GM12891 (cell line): Measurements from ENCODE around the gene CALM1.

Source experiments
- DNase-seq: peaks from one replicate; pipeline ENCODE4 v3.0.0; 2011; ENCODE audit warnings: low spot score; ENCODE audit not compliant: insufficient read length
- FAIRE-seq: peaks from 2 replicates; lab custom pipeline; 2011; peaks lifted over from hg19 to GRCh38; lab: Jason Lieb, UNC
- PAX5 ChIP-seq: IDR thresholded peaks from 2 replicates; pipeline ENCODE4 v1.6.1; 2011; ENCODE audit warnings: low read length, moderate library complexity, mild to moderate bottlenecking; ENCODE audit not compliant: insufficient read depth, severe bottlenecking
- POLR2A ChIP-seq: IDR thresholded peaks from 2 replicates; pipeline ENCODE4 v1.6.1; 2011; ENCODE audit warnings: low read depth, low read length, control low read depth
- POLR2AphosphoS5 ChIP-seq: IDR thresholded peaks from 2 replicates; pipeline ENCODE4 v1.6.1; 2011; ENCODE audit warnings: low read depth, low read length, control low read depth
- POU2F2 ChIP-seq: IDR thresholded peaks from 2 replicates; pipeline ENCODE4 v1.6.1; 2011; ENCODE audit warnings: low read depth, mild to moderate bottlenecking, control low read depth, low read length, moderate library complexity
- SPI1 ChIP-seq: IDR thresholded peaks from 2 replicates; pipeline ENCODE4 v1.6.1; 2011; ENCODE audit warnings: low read depth, low read length, control low read depth
- TAF1 ChIP-seq: IDR thresholded peaks from 2 replicates; pipeline ENCODE4 v1.6.1; 2011; ENCODE audit warnings: low read depth, low read length, control low read depth

Gene CALM1

GRCh38 chr14:90449411-90449810, 52.6 kb downstream of the CALM1 start:
- no peak for DNase-seq
- no peak for FAIRE-seq
- TF ChIP-seq POLR2AphosphoS5 = no peak
- TF ChIP-seq TAF1 = no peak
- TF ChIP-seq POU2F2 = no peak
- no peak for TF ChIP-seq SPI1
- no peak for TF ChIP-seq POLR2A
- no peak for TF ChIP-seq PAX5

GRCh38 chr14:90450151-90450550, 53.3 kb downstream of the CALM1 start:
- DNase-seq (no peak), FAIRE-seq (no peak)
- TF ChIP-seq SPI1 (no peak), TAF1 (no peak), PAX5 (no peak), POU2F2 (no peak), POLR2A (no peak), POLR2AphosphoS5 (no peak)

DNA sequence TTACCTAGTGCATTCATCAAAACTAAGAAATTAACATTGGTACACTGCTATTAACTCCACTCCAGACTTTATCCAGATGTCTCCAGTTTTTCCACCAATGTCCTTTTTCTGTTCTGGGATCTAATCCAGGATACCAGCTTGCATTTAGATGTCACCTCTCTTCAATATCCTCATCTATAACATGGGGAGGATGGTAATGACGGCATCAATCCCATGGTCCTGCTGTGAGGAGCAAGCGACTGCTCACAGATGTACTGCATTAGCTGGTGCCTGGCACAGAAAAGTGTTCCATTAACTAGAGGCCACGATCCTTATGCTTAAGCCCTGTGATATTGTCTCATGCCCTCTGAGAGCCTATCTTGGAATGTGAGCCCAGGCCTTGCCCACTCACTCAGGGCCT, 53.8 kb downstream of the CALM1 start:
- DNase-seq = no peak
- FAIRE-seq = no peak
- TF ChIP-seq PAX5 (no peak), SPI1 (no peak), TAF1 (no peak), POLR2A (no peak), POLR2AphosphoS5 (no peak), POU2F2 (no peak)

- FAIRE-seq = no peak
- no peak for DNase-seq
- no peak for TF ChIP-seq SPI1
- TF ChIP-seq POU2F2 = no peak
- TF ChIP-seq PAX5 = no peak
These were observed 54.6 kb downstream of the CALM1 start for GRCh38 chr14:90451443-90451842.

GRCh38 chr14:90451961-90452360, 55.1 kb downstream of the CALM1 start:
- FAIRE-seq = no peak
- TF ChIP-seq PAX5 (no peak), POLR2A (no peak), POLR2AphosphoS5 (no peak), TAF1 (no peak), POU2F2 (no peak), SPI1 (no peak)
- no peak for DNase-seq

- TF ChIP-seq POU2F2 (no peak), POLR2A (no peak), POLR2AphosphoS5 (no peak), SPI1 (no peak)
- no peak for DNase-seq
- no peak for FAIRE-seq
These were observed 55.5 kb downstream of the CALM1 start for GRCh38 chr14:90452366-90452765.

DNA sequence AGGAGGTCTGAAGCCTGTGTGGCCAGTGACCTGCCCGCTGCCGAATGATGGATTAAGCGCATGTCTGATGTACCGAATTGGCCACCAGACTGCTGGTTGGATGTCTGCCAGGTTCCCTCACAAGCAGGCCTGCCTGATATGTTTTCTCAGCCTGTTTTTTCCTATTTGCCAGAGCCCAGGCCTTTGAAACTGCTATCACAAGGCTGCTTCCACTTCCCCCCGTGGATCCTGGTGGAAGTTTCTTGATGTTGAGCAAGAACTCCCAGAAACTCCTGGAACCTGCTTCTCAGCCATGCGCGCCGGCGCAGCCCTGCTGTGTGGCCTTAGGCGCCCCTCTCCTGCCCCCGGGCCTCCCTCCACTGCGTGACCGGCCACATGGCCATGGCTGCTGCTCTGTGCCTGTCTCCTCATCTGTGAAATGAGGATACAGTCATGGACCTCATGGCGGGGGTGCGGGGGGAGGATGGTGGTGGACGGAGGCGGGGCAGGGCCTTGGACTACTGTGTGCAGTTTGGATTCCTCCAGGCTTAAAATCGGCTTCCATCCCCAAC, 56.6 kb downstream of the CALM1 start:
- TF ChIP-seq POLR2AphosphoS5 = no peak
- TF ChIP-seq TAF1 = no peak
- no peak for TF ChIP-seq PAX5
- no peak for TF ChIP-seq SPI1
- TF ChIP-seq POU2F2 = no peak
- TF ChIP-seq POLR2A = no peak
- DNase-seq (no peak), FAIRE-seq (no peak)

DNA sequence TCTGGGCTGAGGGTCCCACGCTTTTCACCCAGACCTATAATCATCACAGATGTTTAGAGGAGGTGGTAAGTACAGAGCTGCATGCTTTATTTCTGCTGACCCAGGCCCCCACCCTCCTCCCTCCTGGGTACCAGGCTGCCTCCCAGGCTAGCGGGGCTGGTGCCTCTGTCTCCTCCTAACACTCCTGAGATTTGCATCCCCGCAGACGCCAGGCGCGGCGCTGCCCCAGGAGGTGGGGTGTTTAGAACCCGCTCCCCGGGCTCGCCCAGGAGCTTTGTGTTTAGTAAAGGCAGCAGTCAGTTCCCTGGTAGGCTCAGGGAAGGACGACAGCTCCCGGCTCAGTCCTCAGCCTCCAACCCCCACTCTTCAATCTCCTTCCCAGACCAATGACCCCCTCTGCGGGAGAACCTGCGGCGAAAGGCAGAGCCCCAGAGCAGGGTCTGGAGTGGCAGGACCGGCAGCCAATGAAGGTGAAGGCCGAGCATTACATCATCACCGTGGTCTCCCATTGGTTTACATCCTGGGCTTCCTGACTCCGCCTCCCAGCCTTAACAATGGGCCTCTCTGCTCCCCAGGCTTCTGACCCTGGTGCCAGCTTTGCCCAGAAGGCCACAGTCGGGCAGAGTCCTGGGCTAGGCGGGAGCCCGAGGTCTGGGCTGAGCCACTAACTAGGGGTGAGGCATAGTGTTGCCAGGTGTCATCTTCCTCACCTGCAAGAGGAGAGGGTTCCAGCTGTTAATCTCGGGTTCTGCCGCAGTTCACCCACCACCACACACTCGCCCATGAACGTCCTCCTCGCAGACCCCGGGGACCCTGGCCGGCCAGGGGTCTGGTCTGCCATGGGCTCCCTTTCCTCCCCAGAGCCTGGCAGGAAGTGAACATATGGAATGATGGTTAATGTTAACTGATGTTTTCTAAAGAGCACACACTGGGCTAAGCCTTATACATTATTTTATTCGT, 57.5 kb downstream of the CALM1 start:
- no peak for TF ChIP-seq POU2F2
- no peak for TF ChIP-seq POLR2AphosphoS5
- no peak for TF ChIP-seq PAX5
- DNase-seq (no peak), FAIRE-seq (no peak)

DNA sequence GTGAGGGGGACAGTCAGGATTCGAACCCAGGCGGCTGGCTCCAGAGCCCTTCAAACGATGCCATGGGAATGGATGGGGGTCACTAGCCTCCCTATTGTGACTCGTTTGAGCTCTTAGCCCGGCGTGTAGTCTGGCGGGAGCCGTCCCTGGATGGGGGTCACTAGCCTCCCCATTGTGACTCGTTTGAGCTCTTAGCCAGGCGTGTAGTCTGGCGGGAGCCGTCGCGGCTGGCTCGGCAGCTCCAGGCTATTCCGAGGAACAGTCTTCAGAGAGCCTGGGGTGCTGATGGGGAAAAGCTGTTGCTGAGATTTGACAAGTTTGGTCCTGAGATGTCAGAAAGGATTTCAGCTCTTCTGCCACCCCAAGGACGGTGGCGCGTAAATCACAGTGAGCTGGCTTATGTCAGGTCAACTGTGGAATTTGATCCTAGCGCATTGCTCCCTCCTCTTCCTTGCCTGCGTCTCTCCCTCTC, 58.3 kb downstream of the CALM1 start:
- no peak for TF ChIP-seq SPI1
- no peak for TF ChIP-seq PAX5
- TF ChIP-seq POLR2A = no peak
- TF ChIP-seq POLR2AphosphoS5 = no peak
- no peak for TF ChIP-seq TAF1
- no peak for TF ChIP-seq POU2F2
- DNase-seq (no peak), FAIRE-seq (no peak)

DNA sequence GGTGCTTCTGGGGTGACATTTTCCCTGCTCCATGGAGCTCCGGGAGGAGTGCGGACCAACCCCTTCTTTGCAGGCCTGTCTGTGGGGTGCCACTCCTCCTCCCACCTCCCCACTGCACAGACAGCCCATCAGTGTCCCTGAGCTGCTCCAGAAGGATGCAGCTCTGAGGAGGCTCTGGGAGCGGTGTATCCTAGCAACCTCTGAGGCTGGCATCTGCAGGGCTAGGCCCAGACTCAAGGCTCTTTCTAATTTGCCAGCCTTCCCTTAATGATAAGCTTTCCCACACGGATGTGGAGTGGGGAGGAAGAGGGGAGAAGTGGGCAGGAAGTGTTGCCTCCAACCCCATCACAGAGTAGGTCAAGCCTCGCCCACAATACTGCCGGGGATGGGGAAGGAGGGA, 59.7 kb downstream of the CALM1 start:
- no peak for TF ChIP-seq TAF1
- no peak for TF ChIP-seq POLR2A
- TF ChIP-seq POLR2AphosphoS5 = no peak
- TF ChIP-seq POU2F2 = no peak
- TF ChIP-seq PAX5 = no peak
- TF ChIP-seq SPI1 = no peak
- DNase-seq = no peak
- no peak for FAIRE-seq
